Sigmoid colon (tissue), 7 donors: Measurements from ENCODE around the gene QPCT. TPM values are rescaled to one million over a fixed set of nuclear protein-coding genes. Genes with fewer than 3 reads are reported as not detected.

Experiments
- DNase-seq: peaks from one replicate; pipeline ENCODE4 v3.0.0-alpha.2; 2019
- H3K27ac ChIP-seq, 4 donors: fragments of 200-600 bp; sonication (generic); one replicate each; pipeline ENCODE4 v1.5.1; 2016 to 2019; ENCODE audit warnings: mild to moderate bottlenecking in 1 of 4
- H3K27me3 ChIP-seq, 3 donors: fragments of 200-600 bp; sonication (generic); one replicate each; pipeline ENCODE4 v1.5.1; 2019; ENCODE audit warnings: mild to moderate bottlenecking in 1 of 3
- H3K36me3 ChIP-seq, 4 donors: fragments of 200-600 bp; sonication (generic); one replicate each; pipeline ENCODE4 v1.5.1; 2016 to 2019
- H3K4me1 ChIP-seq, 4 donors: fragments of 200-600 bp; sonication (generic); one replicate each; pipeline ENCODE4 v1.5.1; 2017 to 2019
- H3K4me3 ChIP-seq, 4 donors: fragments of 200-600 bp; sonication (generic); one replicate each; pipeline ENCODE4 v1.5.1; 2017 to 2019; ENCODE audit warnings: mild to moderate bottlenecking in 2 of 4, moderate library complexity in 1 of 4
- H3K9me3 ChIP-seq, 4 donors: fragments of 200-600 bp in 3 of 4; sonication (generic) in 3 of 4; one replicate each; pipeline versions ENCODE4 v1.5.1 to v1.6.1; 2013 to 2019
- EP300 ChIP-seq, 4 donors: sonication (generic); formaldehyde crosslinking; IDR thresholded peaks; one replicate each; pipeline ENCODE4 v1.6.1; 2017; ENCODE audit warnings: antibody characterized with exemption in 4 of 4
- POLR2A ChIP-seq, 2 donors: fragments of 450-650 bp; IDR thresholded peaks; one replicate each; pipeline ENCODE4 v1.6.1; 2016; ENCODE audit warnings: antibody characterized with exemption in 2 of 2, mild to moderate bottlenecking in 2 of 2, moderate library complexity in 2 of 2
- POLR2AphosphoS5 ChIP-seq, 4 donors: sonication (generic); formaldehyde crosslinking; IDR thresholded peaks; one replicate each; pipeline ENCODE4 v1.6.1; 2017; ENCODE audit warnings: antibody characterized with exemption in 4 of 4
- WGBS, 2 donors: extraction: QIAGEN DNeasy Blood & Tissue Kit; methylation state at CpG; one replicate each; pipeline ENCODE4 v1.1.7; 2013; 5-methylcytosine and 5-hydroxymethylcytosine counted together
- intact Hi-C: fragments of 100-400 bp; cut with DNase I; formaldehyde crosslinking; loops from one replicate; pipeline ENCODE4 v1.15.1; 2023
- polyA plus RNA-seq, 3 donors: library from polyadenylated mRNA; stranded (reverse); fragments of 200-250 nt; gene quantifications; one replicate each; pipeline ENCODE4 v1.2.3, GENCODE V29; 2013
- total RNA-seq, 4 donors: library from RNA; depleted of rRNA; stranded (reverse); fragments of >200 nt; gene quantifications; one replicate each; pipeline ENCODE4 v1.1.0, GENCODE V29; 2016
- TF ChIP-seq, protein P1 (sequence below), 4 experiments: fragments of 450-650 bp in 3 of 4; fragments of 200-600 bp in 1 of 4; IDR thresholded peaks; one replicate each; pipeline ENCODE4 v1.5.1; 2016 to 2019; ENCODE audit warnings: antibody characterized with exemption in 4 of 4, mild to moderate bottlenecking in 3 of 4, moderate library complexity in 2 of 4
- donor health status: healthy with polysubstance abuse.
- donor health status: Bipolar disorder and iron deficiency.
- donor health status: healthy.

The QPCT gene
- total and polyA plus RNA-seq, 7 donors: 1.2 to 94.9 (median 65.8) TPM

DNA sequence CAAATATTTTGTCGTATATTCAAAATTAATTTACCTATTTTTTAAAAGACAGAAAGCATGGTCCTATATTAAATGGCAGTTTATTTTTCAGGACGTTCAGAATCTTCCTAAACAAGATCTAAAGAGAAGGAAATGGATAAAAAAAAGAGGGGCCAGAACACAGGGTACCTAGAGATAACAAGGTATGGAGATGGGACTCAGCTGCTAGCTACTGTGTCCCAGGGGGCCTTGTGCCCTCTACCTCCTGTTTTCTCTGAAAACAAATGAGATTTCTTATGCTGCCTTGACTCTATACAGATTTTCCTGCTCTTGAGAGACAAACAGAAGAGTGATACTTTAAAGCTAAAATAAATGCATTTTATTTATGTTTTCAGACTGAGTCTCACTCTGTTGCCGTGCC is 29.1 kb upstream of the QPCT start:
- Histone ChIP-seq H3K36me3 (peaks cover 0 to 12% (median 0%) of the 10 kb centered on the region in 4 donors), H3K27ac (no peak overlapping the region), H3K9me3 (no peaks in the 10 kb centered on the region), H3K27me3 (no peaks in the 10 kb centered on the region), H3K4me3 (no peak overlapping the region), H3K4me1 (peaks cover 0 to 100% (median 59%) of the 10 kb centered on the region in 4 donors)
- intact Hi-C loops: no loop called here
- no peak for TF ChIP-seq POLR2AphosphoS5 (IDR thresholded peaks at IDR 0.05)
- no peak for TF ChIP-seq POLR2A (IDR thresholded peaks at IDR 0.05)
- TF ChIP-seq, protein P1, sequence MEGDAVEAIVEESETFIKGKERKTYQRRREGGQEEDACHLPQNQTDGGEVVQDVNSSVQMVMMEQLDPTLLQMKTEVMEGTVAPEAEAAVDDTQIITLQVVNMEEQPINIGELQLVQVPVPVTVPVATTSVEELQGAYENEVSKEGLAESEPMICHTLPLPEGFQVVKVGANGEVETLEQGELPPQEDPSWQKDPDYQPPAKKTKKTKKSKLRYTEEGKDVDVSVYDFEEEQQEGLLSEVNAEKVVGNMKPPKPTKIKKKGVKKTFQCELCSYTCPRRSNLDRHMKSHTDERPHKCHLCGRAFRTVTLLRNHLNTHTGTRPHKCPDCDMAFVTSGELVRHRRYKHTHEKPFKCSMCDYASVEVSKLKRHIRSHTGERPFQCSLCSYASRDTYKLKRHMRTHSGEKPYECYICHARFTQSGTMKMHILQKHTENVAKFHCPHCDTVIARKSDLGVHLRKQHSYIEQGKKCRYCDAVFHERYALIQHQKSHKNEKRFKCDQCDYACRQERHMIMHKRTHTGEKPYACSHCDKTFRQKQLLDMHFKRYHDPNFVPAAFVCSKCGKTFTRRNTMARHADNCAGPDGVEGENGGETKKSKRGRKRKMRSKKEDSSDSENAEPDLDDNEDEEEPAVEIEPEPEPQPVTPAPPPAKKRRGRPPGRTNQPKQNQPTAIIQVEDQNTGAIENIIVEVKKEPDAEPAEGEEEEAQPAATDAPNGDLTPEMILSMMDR (IDR thresholded peaks at IDR 0.05): no peak
- TF ChIP-seq EP300 (IDR thresholded peaks at IDR 0.05): no peak
- no peak for DNase-seq
- WGBS, 2 donors: 86 to 93% methylated on average over 3 of the region's 3 CpGs

- TF ChIP-seq, protein P1 (IDR thresholded peaks at IDR 0.05): no peak
- no peak for TF ChIP-seq EP300 (IDR thresholded peaks at IDR 0.05)
- TF ChIP-seq POLR2A (IDR thresholded peaks at IDR 0.05): no peak
- WGBS, 2 donors: 93 to 98% methylated on average over 5 of the region's 5 CpGs
- Histone ChIP-seq H3K9me3 (no peaks in the 10 kb centered on the region), H3K4me3 (no peak overlapping the region), H3K4me1 (peaks cover 0 to 100% (median 59%) of the 10 kb centered on the region in 4 donors), H3K36me3 (peaks cover 0 to 12% (median 0%) of the 10 kb centered on the region in 4 donors), H3K27ac (no peak overlapping the region), H3K27me3 (no peaks in the 10 kb centered on the region)
- no peak for DNase-seq
- intact Hi-C loops: no loop called here
Measured at GRCh38 chr2:37316181-37316580, 28.2 kb upstream of the QPCT start.

DNA sequence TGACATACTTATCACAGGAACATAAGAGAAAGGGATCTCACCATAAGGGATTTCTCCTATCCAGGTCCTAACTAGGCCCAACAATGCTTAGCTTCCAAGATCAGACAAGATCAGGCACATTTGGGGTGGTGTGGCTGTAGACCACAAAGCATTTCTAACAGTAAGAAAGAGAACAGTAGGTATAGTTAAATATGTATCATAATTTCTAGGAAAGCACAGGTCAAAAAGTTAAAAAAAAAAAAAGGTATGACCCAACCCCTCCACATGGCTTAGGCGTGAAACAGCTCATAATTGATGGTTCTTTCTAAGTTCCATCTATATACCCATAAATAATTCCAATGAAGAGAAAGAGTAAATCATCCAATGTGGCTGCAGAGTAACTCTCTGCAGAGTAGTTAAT is 26.7 kb upstream of the QPCT start:
- intact Hi-C loops: no loop called here
- Histone ChIP-seq H3K4me1 (peaks cover 0 to 100% (median 58%) of the 10 kb centered on the region in 4 donors), H3K4me3 (no peak overlapping the region), H3K9me3 (no peaks in the 10 kb centered on the region), H3K27me3 (no peaks in the 10 kb centered on the region), H3K36me3 (peaks cover 0 to 12% (median 0%) of the 10 kb centered on the region in 4 donors), H3K27ac (peak overlapping the region in 2 of 4 donors; percentile 18 to 52)
- WGBS, 2 donors: 98 to 100% methylated on average over 1 of the region's 1 CpG
- TF ChIP-seq POLR2AphosphoS5 (IDR thresholded peaks at IDR 0.05) (no peak), EP300 (IDR thresholded peaks at IDR 0.05) (no peak), POLR2A (IDR thresholded peaks at IDR 0.05) (no peak)
- TF ChIP-seq, protein P1 (IDR thresholded peaks at IDR 0.05): no peak
- no peak for DNase-seq

DNA sequence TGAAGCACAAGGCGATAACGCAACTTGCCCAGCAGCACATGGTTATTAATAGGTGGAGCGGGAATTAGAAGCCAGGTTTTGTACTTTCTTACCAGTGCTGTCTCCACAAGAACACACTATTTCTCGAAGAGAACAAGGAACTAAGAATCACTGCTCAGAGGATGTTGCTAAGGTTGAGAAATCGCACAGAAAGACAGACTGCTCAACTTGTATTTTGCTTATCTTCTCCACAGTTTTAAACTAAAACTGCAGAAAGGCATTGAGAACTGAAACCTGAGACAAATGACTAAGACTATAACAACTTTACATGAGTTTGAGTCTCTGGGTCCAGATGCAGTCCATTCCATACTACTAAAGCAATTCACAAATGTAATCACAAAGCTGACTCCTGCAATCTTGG is 26.0 kb upstream of the QPCT start:
- peak overlapping the region; percentile 5 to 52 (median 14) for H3K27ac ChIP-seq
- DNase-seq: no peak
- intact Hi-C loops: no loop called here
- TF ChIP-seq EP300 (IDR thresholded peaks at IDR 0.05) (no peak), POLR2AphosphoS5 (IDR thresholded peaks at IDR 0.05) (no peak), POLR2A (IDR thresholded peaks at IDR 0.05) (no peak)
- TF ChIP-seq, protein P1 (IDR thresholded peaks at IDR 0.05): no peak
- H3K4me1 ChIP-seq: peaks cover 0 to 96% (median 57%) of the 10 kb centered on the region in 4 donors
- peak overlapping the region in 1 of 4 donors; percentile 9 for H3K4me3 ChIP-seq
- H3K27me3 ChIP-seq: no peaks in the 10 kb centered on the region
- no peaks in the 10 kb centered on the region for H3K9me3 ChIP-seq
- WGBS, 2 donors: 70 to 88% methylated on average over 5 of the region's 5 CpGs
- H3K36me3 ChIP-seq: peaks cover 0 to 12% (median 0%) of the 10 kb centered on the region in 4 donors
